ENCODE measurements around the gene RPL10. TPM values are rescaled to one million over a fixed set of nuclear protein-coding genes. Genes with fewer than 3 reads are reported as not detected.
A peak's percentile ranks its signal among the peaks of the same experiment; 100 is the strongest.

The RPL10 gene
- total RNA-seq, 2 experiments from 2014 or later, result 2,958 to 2,962 TPM

DNA sequence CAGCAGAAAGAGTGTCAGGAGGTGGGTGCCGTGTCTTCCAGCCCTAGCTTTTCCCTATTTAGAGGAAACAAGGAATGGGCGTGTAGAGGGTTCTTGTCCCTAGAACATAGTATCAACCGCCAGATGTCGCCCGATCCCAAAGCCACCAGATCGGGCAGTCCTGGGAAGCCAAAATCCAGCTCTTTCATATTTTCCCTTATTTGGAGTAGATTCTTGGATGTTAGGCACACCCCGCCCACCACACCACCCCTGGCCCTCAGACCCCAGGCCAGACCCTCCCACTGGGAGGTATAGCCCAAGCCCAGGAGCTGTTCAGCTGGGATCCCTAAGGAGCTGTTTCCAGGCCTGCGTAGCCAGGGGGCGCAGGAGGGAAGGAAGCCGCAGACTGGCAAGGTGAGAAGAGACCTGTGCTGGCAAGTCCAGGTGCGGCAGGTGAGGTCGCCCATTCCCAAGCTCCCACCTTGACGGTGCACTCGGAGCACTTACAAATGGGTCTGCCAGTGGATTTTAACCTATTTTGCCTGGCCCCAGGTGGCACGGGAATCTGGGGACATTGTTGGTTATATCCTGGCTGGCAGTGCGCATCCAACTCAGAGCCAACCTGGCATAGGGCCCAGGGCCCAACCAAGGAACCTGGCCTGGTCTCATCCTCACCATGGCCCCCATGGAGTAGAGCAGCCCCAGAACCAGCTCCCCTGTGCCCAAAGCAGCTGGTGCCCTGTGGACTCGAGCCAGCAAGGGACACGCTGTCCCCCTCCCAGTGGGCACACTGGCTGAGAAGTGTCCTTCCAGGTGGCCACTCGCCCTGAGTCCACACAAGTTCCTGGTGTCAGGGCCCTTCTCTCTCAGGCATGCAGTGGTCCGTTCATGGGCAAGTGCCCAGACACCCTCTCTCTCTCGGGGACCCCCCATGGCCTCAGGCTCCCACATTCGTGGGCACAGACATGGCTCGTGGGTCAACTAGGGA, 24.6 kb upstream of the RPL10 start:
- peak; percentile 40 for DNase-seq
- ChIA-PET CTCF (interaction anchor here (0.6 to 1.7 kb wide), 14 partner anchors 25 to 360 kb away, joined by 3 to 6 read pairs (median 3); partner anchors contain the start of genes RPL10, SLC10A3 and UBL4A), POLR2A (interaction anchor here (0.7 to 2.2 kb wide), 16 partner anchors 9 to 402 kb away, joined by 3 to 16 read pairs (median 4); partner anchors contain the start of genes HCFC1, PLXNA3, RPL10 and SLC10A3)
- Mint-ChIP-seq H3K4me3 (peak overlapping the region; percentile 73), H3K27ac (peak overlapping the region; percentile 65), H3K4me1 (peaks cover 29% of the 10 kb centered on the region), H3K27me3 (no peaks in the 10 kb centered on the region), H3K36me3 (ENCODE audit: low read depth) (peaks cover 16% of the 10 kb centered on the region), H3K9me3 (no peaks in the 10 kb centered on the region)

DNA sequence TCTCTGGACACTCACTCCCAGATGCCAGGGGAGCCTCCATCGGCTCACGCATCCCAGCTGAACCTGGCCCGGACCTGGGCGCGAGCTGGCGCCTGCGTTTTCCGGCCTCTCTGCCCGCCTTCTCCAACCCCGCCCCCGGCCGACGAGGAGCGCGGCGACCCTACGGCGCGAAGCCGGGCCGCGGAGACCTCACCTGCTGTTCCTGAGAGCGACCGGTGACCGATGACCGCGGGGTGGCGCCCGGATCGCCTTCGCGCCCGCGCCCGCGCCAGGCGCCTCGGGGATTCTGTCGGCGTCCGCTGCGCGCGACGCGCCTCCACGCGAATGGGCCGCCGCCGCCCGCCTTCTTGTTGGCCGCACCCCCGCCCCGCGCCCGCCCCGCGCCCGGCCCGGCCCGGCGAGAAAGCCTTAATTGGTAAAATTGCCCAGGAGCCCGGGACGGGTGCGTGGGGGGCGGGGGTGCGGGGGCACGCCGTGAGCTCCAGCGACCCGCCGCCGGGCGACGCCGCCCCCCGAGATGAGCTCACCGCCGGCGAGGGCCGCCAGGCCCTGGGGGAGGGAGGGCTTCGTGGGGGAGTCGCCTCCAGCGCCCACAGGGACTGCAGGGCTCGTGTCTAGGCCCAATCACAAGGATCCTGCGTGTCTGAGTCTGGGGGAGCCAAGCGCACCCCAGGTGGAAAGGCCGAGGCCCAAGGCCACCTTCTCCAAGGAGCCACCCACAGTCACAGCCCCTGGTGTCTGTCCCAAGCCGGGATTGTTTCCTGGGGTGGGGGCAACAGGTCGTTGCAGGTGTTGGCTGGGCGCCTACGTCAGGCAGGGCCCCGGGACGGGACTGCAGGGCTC, 23.6 kb upstream of the RPL10 start, which contains the start of gene FLNA:
Gene FLNA, minus strand, starts transcription at position 322 of the 843 bp plus-strand sequence. CDS start 3,389 bp downstream, outside the sequence.
- Mint-ChIP-seq H3K27me3 (no peaks in the 10 kb centered on the region), H3K4me3 (peak within 1 kb of the TSS; percentile 73), H3K36me3 (ENCODE audit: low read depth) (peaks cover 11% of the 10 kb centered on the region), H3K9me3 (no peaks in the 10 kb centered on the region), H3K27ac (peak within 1 kb of the TSS; percentile 65), H3K4me1 (peaks cover 29% of the 10 kb centered on the region)
- peak; percentile 34 for DNase-seq
- ChIA-PET CTCF (interaction anchor here (1.0 to 1.7 kb wide), 6 partner anchors 36 to 237 kb away, joined by 3 to 6 read pairs (median 3); partner anchors contain the start of gene UBL4A), POLR2A (interaction anchor here (0.7 to 2.2 kb wide), 5 partner anchors 12 to 115 kb away, joined by 3 to 16 read pairs (median 8); partner anchors contain the start of genes PLXNA3, RPL10 and SLC10A3)

- no peaks in the 10 kb centered on the region for H3K9me3 Mint-ChIP-seq
- no peak for DNase-seq
- H3K4me3 Mint-ChIP-seq, result peak overlapping the region; percentile 44
- H3K4me1 Mint-ChIP-seq, result peaks cover 33% of the 10 kb centered on the region
- ChIA-PET CTCF (interaction anchor here (1.3 kb wide), 1 partner anchor 361 kb away, joined by 5 read pairs; no protein-coding TSS in a partner anchor), POLR2A (interaction anchor here (0.8 to 2.2 kb wide), 2 partner anchors 25 to 450 kb away, joined by 3 to 9 read pairs; no protein-coding TSS in a partner anchor)
- H3K27ac Mint-ChIP-seq, result peak overlapping the region; percentile 49
- H3K27me3 Mint-ChIP-seq, result no peaks in the 10 kb centered on the region
- peaks cover 5% of the 10 kb centered on the region for H3K36me3 Mint-ChIP-seq (ENCODE audit: low read depth)
Measured at GRCh38 chrX:154375156-154375504, 23.0 kb upstream of the RPL10 start.

DNA sequence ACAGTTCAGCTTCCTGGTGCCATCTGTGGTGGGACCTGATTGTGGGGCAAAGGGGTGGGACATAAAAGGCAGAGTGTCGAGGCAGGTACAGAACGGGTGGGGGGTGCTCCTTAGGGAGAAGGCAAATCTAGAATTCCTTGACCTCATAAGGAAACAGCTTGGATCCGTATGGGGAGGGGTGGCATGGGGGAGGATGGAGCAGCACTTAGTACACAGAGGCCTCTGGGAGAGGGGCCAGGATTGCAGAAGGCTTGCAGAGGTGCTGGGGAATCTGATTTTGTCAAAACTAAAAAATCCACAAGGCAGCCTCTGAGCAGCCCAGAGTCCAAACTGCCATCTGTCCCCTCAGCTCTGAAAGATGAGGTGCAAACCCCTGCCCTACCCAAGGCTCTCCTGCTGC, 21.4 kb upstream of the RPL10 start:
- no peaks in the 10 kb centered on the region for H3K9me3 Mint-ChIP-seq
- H3K36me3 Mint-ChIP-seq (ENCODE audit: low read depth), result peaks cover 2% of the 10 kb centered on the region
- CTCF ChIA-PET, result no interaction called here
- POLR2A ChIA-PET, result interaction anchor here (0.9 kb wide), 1 partner anchor 450 kb away, joined by 3 read pairs; no protein-coding TSS in a partner anchor
- DNase-seq, result no peak
- no peak overlapping the region for H3K4me3 Mint-ChIP-seq
- H3K27me3 Mint-ChIP-seq, result no peaks in the 10 kb centered on the region
- peaks cover 41% of the 10 kb centered on the region for H3K4me1 Mint-ChIP-seq
- H3K27ac Mint-ChIP-seq, result peak overlapping the region; percentile 35

DNA sequence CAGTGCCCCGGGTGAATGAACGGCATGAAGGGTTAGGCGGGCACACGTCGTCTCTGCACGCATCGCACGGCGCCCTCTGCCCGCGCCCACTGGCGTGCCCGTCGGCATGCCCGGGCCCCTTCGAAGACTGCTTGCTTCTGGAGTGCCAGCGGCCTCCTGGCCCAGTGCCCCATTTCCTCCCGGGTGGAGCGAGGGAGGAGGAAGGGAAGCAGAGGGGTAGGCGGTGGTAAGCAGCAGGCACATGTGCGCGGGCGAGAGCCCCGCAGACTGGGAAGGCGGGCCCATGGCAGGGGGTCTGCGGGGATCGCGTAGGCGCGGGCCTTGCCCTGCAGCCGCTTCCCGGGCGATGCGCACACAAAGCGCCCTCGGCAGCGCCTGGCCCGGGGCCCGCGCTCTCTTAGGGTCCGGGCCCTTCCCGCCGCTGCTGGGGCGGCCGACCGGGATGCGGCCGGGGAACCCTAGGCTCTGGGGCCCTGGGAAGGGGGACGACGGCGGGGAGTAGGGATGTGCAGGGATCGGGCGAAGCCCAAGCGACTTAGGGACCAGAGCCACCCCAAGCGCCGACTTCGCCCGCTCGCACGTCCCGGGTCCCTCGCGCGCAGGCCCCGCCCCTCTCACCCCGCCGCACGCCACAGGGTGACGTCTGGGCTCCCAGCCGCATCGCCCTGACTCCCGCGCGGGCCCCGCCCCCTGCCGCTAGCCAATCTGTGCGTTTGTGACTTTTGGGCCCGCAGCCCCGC, 19.9 kb upstream of the RPL10 start:
- Mint-ChIP-seq H3K9me3 (no peaks in the 10 kb centered on the region), H3K36me3 (ENCODE audit: low read depth) (peaks cover 2% of the 10 kb centered on the region), H3K27me3 (no peaks in the 10 kb centered on the region), H3K4me1 (peaks cover 33% of the 10 kb centered on the region), H3K27ac (peak overlapping the region; percentile 87), H3K4me3 (peak overlapping the region; percentile 80)
- DNase-seq, result peak; percentile 39
- ChIA-PET CTCF (interaction anchor here (0.6 to 1.5 kb wide), 2 partner anchors 10 to 49 kb away, joined by 3 to 4 read pairs; no protein-coding TSS in a partner anchor), POLR2A (interaction anchor here (0.6 to 2.0 kb wide), 5 partner anchors 8 to 360 kb away, joined by 3 to 17 read pairs (median 4); no protein-coding TSS in a partner anchor)

- Mint-ChIP-seq H3K27ac (peak within 1 kb of the TSS; percentile 87), H3K9me3 (no peaks in the 10 kb centered on the region), H3K27me3 (no peaks in the 10 kb centered on the region), H3K4me3 (peak within 1 kb of the TSS; percentile 80), H3K36me3 (ENCODE audit: low read depth) (peaks cover 2% of the 10 kb centered on the region), H3K4me1 (peaks cover 30% of the 10 kb centered on the region)
- CTCF ChIA-PET, result interaction anchor here (0.6 to 1.5 kb wide), 2 partner anchors 10 to 50 kb away, joined by 3 to 4 read pairs; no protein-coding TSS in a partner anchor
- POLR2A ChIA-PET, result interaction anchor here (0.6 to 2.0 kb wide), 5 partner anchors 9 to 360 kb away, joined by 3 to 17 read pairs (median 4); partner anchors contain the start of gene RPL10
- peak; percentile 96 for DNase-seq
Measured at GRCh38 chrX:154378799-154379568, 19.2 kb upstream of the RPL10 start, which contains the start of gene EMD. EMD (plus strand) TSS chrX:154379295; CDS start chrX:154379485, 190 bp downstream.

GRCh38 chrX:154379569-154379951, 18.6 kb upstream of the RPL10 start:
- H3K36me3 Mint-ChIP-seq (ENCODE audit: low read depth), result peaks cover 2% of the 10 kb centered on the region
- peaks cover 30% of the 10 kb centered on the region for H3K4me1 Mint-ChIP-seq
- H3K4me3 Mint-ChIP-seq, result peak overlapping the region; percentile 80
- ChIA-PET POLR2A (interaction anchor here (1.0 to 2.0 kb wide), 5 partner anchors 10 to 361 kb away, joined by 3 to 17 read pairs (median 4); partner anchors contain the start of gene RPL10), CTCF (interaction anchor here (1.5 kb wide), 1 partner anchor 11 kb away, joined by 4 read pairs; no protein-coding TSS in a partner anchor)
- peak overlapping the region; percentile 84 for H3K27ac Mint-ChIP-seq
- no peak for DNase-seq
- no peaks in the 10 kb centered on the region for H3K9me3 Mint-ChIP-seq
- no peaks in the 10 kb centered on the region for H3K27me3 Mint-ChIP-seq

DNA sequence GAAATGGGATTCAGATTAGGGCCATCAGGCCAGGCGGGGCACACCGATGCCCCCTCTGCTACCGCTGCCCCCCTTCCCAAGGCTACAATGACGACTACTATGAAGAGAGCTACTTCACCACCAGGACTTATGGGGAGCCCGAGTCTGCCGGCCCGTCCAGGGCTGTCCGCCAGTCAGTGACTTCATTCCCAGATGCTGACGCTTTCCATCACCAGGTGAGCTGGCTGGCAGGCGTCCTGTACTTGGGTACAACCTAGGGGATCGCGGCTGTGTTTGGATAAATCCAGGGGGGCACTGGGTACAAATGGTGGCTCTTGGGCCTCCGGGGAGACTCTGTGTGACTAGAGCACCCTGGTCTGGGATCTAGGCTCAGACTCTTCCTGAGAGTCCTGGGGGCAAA, 18.0 kb upstream of the RPL10 start:
- H3K9me3 Mint-ChIP-seq, result no peaks in the 10 kb centered on the region
- H3K4me3 Mint-ChIP-seq, result peak overlapping the region; percentile 80
- H3K27me3 Mint-ChIP-seq, result no peaks in the 10 kb centered on the region
- no peak for DNase-seq
- H3K27ac Mint-ChIP-seq, result peak overlapping the region; percentile 84
- H3K36me3 Mint-ChIP-seq (ENCODE audit: low read depth), result peaks cover 2% of the 10 kb centered on the region
- ChIA-PET POLR2A (interaction anchor here (1.0 to 2.0 kb wide), 4 partner anchors 10 to 361 kb away, joined by 3 to 17 read pairs (median 4); partner anchors contain the start of gene RPL10), CTCF (interaction anchor here (1.5 kb wide), 1 partner anchor 12 kb away, joined by 4 read pairs; no protein-coding TSS in a partner anchor)
- H3K4me1 Mint-ChIP-seq, result peaks cover 26% of the 10 kb centered on the region

- Mint-ChIP-seq H3K27ac (peak overlapping the region; percentile 68), H3K36me3 (ENCODE audit: low read depth) (peaks cover 2% of the 10 kb centered on the region), H3K9me3 (no peaks in the 10 kb centered on the region), H3K4me3 (peak overlapping the region; percentile 80), H3K27me3 (no peaks in the 10 kb centered on the region), H3K4me1 (peaks cover 25% of the 10 kb centered on the region)
- POLR2A ChIA-PET, result interaction anchor here (1.2 to 1.4 kb wide), 2 partner anchors 29 to 32 kb away, joined by 3 to 4 read pairs; no protein-coding TSS in a partner anchor
- DNase-seq, result no peak
- CTCF ChIA-PET, result no interaction called here
Measured at GRCh38 chrX:154380787-154381186, 17.4 kb upstream of the RPL10 start.

DNA sequence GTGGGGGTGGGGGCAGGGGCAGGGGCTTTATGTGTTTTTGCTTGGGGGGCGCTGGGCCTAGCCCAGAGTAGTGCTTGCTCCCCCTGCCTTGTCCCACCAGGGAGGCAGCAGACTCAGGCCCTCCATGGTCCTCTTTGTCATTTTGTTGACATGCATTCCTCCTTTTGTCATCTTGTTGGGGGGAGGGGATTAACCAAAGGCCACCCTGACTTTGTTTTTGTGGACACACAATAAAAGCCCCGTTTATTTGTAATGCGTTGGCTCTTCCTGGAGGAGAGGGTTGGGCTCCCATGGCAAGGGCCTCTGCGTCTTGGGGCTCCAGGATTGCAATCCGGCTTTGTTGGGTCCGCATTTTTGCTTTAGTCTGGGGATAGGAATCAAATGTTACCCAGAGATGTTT, 16.9 kb upstream of the RPL10 start:
- ChIA-PET CTCF (no interaction called here), POLR2A (interaction anchor here (1.2 to 1.4 kb wide), 2 partner anchors 29 to 32 kb away, joined by 3 to 4 read pairs; no protein-coding TSS in a partner anchor)
- H3K27ac Mint-ChIP-seq, result no peak overlapping the region
- H3K36me3 Mint-ChIP-seq (ENCODE audit: low read depth), result peaks cover 2% of the 10 kb centered on the region
- H3K4me1 Mint-ChIP-seq, result peaks cover 24% of the 10 kb centered on the region
- H3K27me3 Mint-ChIP-seq, result no peaks in the 10 kb centered on the region
- no peak overlapping the region for H3K4me3 Mint-ChIP-seq
- no peak for DNase-seq
- H3K9me3 Mint-ChIP-seq, result no peaks in the 10 kb centered on the region

Data from activated CD4-positive, alpha-beta memory T cell treated with anti-CD3 and anti-CD28 coated beads, Interleukin-2, amount 10 ng/mL, durations not matched to agents 7 days and 5 days (primary cell).